ENCODE results near the gene SCRN3. TPM values are rescaled to one million over a fixed set of nuclear protein-coding genes. Genes with fewer than 3 reads are reported as not detected.

Gene SCRN3
- polyA plus RNA-seq, 1 donor from 2014 or later: 8.1 TPM

Other genes with a start within 250 kb of the SCRN3 start
- gene OLA1, start 147.2 kb upstream of the SCRN3 start, polyA plus RNA-seq: 59.7 TPM
- not detected for gene SP9, start 60.8 kb upstream of the SCRN3 start, polyA plus RNA-seq
- 1.6 TPM for gene GPR155, start 91.3 kb downstream of the SCRN3 start, polyA plus RNA-seq
- 120 TPM for gene WIPF1, start 202.1 kb downstream of the SCRN3 start, polyA plus RNA-seq